ENCODE data around the gene HSD17B12. TPM values are rescaled to one million over a fixed set of nuclear protein-coding genes. Genes with fewer than 3 reads are reported as not detected.

The HSD17B12 gene
- polyA plus RNA-seq, 1 donor from 2014 or later = 58.8 TPM

DNA sequence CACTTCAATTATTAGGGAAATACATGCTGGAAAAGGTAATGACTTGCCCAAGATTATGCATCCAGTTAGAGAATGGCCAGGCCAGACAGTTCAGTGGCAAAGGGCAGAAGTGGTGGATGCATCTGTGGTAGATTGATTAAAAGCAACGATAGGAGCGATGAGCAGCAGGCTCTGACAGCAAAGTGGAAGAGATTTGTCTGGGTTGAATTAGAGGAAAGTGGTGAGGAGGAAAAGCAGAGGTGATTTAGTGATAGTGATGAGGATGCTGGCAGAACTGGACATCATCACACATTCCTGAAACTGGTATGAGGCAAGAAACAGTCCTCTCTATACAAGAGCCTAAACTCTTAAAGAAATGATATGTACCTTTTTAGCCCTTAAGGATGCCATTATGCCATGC, 12.5 kb downstream of the HSD17B12 start:
- Histone ChIP-seq H3K27ac (ENCODE audit: low read length) (no peak overlapping the region), H3K9me2 (ENCODE audit: insufficient read depth, low read length) (no peaks in the 10 kb centered on the region), H3F3A (ENCODE audit: insufficient read depth, low read length, poor library complexity, severe bottlenecking) (no peaks in the 10 kb centered on the region), H3K9ac (ENCODE audit: low read length) (no peak overlapping the region), H3K4me2 (ENCODE audit: low read length) (no peak overlapping the region), H3K27me3 (ENCODE audit: insufficient read depth, low read depth, low read length) (no peaks in the 10 kb centered on the region), H3K9me3 (ENCODE audit: low read length) (no peaks in the 10 kb centered on the region), H4K20me1 (ENCODE audit: insufficient read depth) (no peaks in the 10 kb centered on the region), H3K4me3 (ENCODE audit: low read length) (no peak overlapping the region), H3K79me2 (replicated peaks; ENCODE audit: insufficient read depth, low read length) (peaks cover 12% of the 10 kb centered on the region), H3K36me3 (ENCODE audit: insufficient read depth, low read length) (no peaks in the 10 kb centered on the region), H2AFZ (ENCODE audit: low read depth, low read length) (no peak overlapping the region)
- TF ChIP-seq, protein P1, sequence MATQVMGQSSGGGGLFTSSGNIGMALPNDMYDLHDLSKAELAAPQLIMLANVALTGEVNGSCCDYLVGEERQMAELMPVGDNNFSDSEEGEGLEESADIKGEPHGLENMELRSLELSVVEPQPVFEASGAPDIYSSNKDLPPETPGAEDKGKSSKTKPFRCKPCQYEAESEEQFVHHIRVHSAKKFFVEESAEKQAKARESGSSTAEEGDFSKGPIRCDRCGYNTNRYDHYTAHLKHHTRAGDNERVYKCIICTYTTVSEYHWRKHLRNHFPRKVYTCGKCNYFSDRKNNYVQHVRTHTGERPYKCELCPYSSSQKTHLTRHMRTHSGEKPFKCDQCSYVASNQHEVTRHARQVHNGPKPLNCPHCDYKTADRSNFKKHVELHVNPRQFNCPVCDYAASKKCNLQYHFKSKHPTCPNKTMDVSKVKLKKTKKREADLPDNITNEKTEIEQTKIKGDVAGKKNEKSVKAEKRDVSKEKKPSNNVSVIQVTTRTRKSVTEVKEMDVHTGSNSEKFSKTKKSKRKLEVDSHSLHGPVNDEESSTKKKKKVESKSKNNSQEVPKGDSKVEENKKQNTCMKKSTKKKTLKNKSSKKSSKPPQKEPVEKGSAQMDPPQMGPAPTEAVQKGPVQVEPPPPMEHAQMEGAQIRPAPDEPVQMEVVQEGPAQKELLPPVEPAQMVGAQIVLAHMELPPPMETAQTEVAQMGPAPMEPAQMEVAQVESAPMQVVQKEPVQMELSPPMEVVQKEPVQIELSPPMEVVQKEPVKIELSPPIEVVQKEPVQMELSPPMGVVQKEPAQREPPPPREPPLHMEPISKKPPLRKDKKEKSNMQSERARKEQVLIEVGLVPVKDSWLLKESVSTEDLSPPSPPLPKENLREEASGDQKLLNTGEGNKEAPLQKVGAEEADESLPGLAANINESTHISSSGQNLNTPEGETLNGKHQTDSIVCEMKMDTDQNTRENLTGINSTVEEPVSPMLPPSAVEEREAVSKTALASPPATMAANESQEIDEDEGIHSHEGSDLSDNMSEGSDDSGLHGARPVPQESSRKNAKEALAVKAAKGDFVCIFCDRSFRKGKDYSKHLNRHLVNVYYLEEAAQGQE (IDR thresholded peaks at IDR 0.05; ENCODE audit: borderline replicate concordance) = no peak
- no peak for TF ChIP-seq SMC3 (conservative IDR thresholded peaks at IDR 0.05; ENCODE audit: poor library complexity)

DNA sequence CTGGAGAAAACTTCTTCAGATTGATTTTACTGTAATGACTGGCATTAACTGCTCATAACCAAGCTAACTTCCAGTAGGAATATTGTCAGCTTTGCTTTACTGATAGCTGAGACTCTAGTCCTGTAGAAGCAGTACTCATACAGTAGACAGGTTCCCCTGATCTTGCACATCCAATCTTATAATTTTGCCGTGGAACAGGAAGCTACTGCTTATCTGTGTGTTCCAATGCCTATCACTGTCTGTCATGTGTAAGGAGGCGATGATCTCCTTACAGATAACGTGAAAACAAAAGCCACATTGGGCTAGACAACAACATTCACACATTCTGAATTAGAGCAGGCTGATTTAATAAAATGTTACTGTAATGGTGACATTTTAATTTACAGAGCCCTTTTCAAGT, 13.2 kb downstream of the HSD17B12 start:
- no peaks in the 10 kb centered on the region for H3K27me3 ChIP-seq (ENCODE audit: insufficient read depth, low read depth, low read length)
- H3K4me2 ChIP-seq (ENCODE audit: low read length) = no peak overlapping the region
- no peaks in the 10 kb centered on the region for H3K36me3 ChIP-seq (ENCODE audit: insufficient read depth, low read length)
- H3K9me3 ChIP-seq (ENCODE audit: low read length) = no peaks in the 10 kb centered on the region
- no peaks in the 10 kb centered on the region for H3F3A ChIP-seq (ENCODE audit: insufficient read depth, low read length, poor library complexity, severe bottlenecking)
- H3K79me2 ChIP-seq (replicated peaks; ENCODE audit: insufficient read depth, low read length) = peaks cover 12% of the 10 kb centered on the region
- H2AFZ ChIP-seq (ENCODE audit: low read depth, low read length) = no peak overlapping the region
- H3K4me3 ChIP-seq (ENCODE audit: low read length) = no peak overlapping the region
- TF ChIP-seq TAF1 (IDR thresholded peaks at IDR 0.05; ENCODE audit: low read depth) = no peak
- no peak overlapping the region for H3K9ac ChIP-seq (ENCODE audit: low read length)
- no peaks in the 10 kb centered on the region for H4K20me1 ChIP-seq (ENCODE audit: insufficient read depth)
- no peak overlapping the region for H3K27ac ChIP-seq (ENCODE audit: low read length)
- no peaks in the 10 kb centered on the region for H3K9me2 ChIP-seq (ENCODE audit: insufficient read depth, low read length)

DNA sequence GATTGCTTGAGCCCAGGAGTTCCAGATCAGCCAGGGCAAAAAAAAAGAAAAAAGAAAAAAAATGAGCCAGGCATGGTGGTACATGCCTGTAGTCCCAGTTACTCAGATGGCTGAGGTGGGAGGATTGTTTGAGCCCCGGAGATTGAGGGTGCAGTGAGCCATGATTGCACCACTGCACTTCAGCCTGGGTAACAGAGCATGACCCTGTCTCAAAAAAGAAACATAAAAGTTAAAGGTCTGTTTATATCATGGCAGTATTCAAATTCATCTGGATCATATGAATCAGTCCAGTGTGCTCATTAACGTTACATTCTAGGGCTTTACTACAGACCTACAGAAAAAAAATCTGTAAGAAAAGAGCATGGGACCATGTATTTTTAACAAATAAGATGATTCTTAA, 13.9 kb downstream of the HSD17B12 start:
- Histone ChIP-seq H2AFZ (ENCODE audit: low read depth, low read length) (no peak overlapping the region), H3K27me3 (ENCODE audit: insufficient read depth, low read depth, low read length) (no peaks in the 10 kb centered on the region), H3K9ac (ENCODE audit: low read length) (no peak overlapping the region), H3K79me2 (replicated peaks; ENCODE audit: insufficient read depth, low read length) (peaks cover 17% of the 10 kb centered on the region), H4K20me1 (ENCODE audit: insufficient read depth) (no peaks in the 10 kb centered on the region), H3K4me3 (ENCODE audit: low read length) (no peak overlapping the region), H3K9me2 (ENCODE audit: insufficient read depth, low read length) (no peaks in the 10 kb centered on the region), H3K4me2 (ENCODE audit: low read length) (no peak overlapping the region), H3F3A (ENCODE audit: insufficient read depth, low read length, poor library complexity, severe bottlenecking) (no peaks in the 10 kb centered on the region), H3K36me3 (ENCODE audit: insufficient read depth, low read length) (no peaks in the 10 kb centered on the region), H3K9me3 (ENCODE audit: low read length) (no peaks in the 10 kb centered on the region), H3K27ac (ENCODE audit: low read length) (no peak overlapping the region)
- TF ChIP-seq SMC3 (conservative IDR thresholded peaks at IDR 0.05; ENCODE audit: poor library complexity) (no peak), RAD21 (conservative IDR thresholded peaks at IDR 0.05) (no peak), EZH2 (IDR thresholded peaks at IDR 0.05; ENCODE audit: borderline replicate concordance, insufficient read depth, low read length, poor library complexity, severe bottlenecking) (no peak), POLR2AphosphoS5 (IDR thresholded peaks at IDR 0.05) (no peak), MXI1 (conservative IDR thresholded peaks at IDR 0.05; ENCODE audit: poor library complexity, severe bottlenecking) (no peak), EP300 (conservative IDR thresholded peaks at IDR 0.05; ENCODE audit: poor library complexity, severe bottlenecking) (no peak), TAF1 (IDR thresholded peaks at IDR 0.05; ENCODE audit: low read depth) (no peak)
- TF ChIP-seq, protein P2, sequence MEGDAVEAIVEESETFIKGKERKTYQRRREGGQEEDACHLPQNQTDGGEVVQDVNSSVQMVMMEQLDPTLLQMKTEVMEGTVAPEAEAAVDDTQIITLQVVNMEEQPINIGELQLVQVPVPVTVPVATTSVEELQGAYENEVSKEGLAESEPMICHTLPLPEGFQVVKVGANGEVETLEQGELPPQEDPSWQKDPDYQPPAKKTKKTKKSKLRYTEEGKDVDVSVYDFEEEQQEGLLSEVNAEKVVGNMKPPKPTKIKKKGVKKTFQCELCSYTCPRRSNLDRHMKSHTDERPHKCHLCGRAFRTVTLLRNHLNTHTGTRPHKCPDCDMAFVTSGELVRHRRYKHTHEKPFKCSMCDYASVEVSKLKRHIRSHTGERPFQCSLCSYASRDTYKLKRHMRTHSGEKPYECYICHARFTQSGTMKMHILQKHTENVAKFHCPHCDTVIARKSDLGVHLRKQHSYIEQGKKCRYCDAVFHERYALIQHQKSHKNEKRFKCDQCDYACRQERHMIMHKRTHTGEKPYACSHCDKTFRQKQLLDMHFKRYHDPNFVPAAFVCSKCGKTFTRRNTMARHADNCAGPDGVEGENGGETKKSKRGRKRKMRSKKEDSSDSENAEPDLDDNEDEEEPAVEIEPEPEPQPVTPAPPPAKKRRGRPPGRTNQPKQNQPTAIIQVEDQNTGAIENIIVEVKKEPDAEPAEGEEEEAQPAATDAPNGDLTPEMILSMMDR (IDR thresholded peaks at IDR 0.05; ENCODE audit: poor library complexity, severe bottlenecking) = no peak
- TF ChIP-seq, protein P1 (IDR thresholded peaks at IDR 0.05; ENCODE audit: borderline replicate concordance) = no peak

All from neural cell (in vitro differentiated cells).